Stomach (tissue), 4 donors: ENCODE results near the gene MATCAP1.

Experiments used
- POLR2A ChIP-seq, 4 donors: fragments of 450-650 bp; IDR thresholded peaks; one replicate each; pipeline ENCODE4 v1.6.1; 2016; ENCODE audit warnings: antibody characterized with exemption in 4 of 4, control low read depth in 2 of 4, mild to moderate bottlenecking in 1 of 4, moderate library complexity in 1 of 4
- TF ChIP-seq, protein P1 (sequence below), 7 experiments: fragments of 450-650 bp in 4 of 7; fragments of 200-600 bp in 3 of 7; sonication (generic) in 3 of 7; IDR thresholded peaks; one replicate each; pipeline ENCODE4 v1.5.1; 2016 to 2019; ENCODE audit warnings: antibody characterized with exemption in 7 of 7, control low read depth in 2 of 7, mild to moderate bottlenecking in 1 of 7

DNA sequence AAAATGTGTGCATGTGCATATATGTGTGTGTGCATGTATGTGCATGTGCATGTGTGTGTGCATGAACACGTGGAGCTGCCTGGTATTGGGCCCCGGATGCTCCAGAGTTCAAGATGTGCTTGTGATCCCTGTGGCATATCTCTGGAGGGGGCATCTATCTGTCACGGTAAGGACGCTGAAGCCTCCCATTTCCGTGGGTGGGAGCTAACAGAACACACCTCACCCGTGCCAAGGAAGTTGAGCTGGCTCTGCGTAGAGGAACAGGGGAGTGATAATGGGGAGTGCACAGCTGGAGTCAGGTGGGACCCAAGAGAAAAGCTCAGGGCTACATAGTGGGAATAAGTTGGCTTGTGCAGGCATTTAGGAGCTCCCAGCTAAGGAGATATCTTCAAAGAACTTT, 27.9 kb upstream of the MATCAP1 start:
- TF ChIP-seq, protein P1, sequence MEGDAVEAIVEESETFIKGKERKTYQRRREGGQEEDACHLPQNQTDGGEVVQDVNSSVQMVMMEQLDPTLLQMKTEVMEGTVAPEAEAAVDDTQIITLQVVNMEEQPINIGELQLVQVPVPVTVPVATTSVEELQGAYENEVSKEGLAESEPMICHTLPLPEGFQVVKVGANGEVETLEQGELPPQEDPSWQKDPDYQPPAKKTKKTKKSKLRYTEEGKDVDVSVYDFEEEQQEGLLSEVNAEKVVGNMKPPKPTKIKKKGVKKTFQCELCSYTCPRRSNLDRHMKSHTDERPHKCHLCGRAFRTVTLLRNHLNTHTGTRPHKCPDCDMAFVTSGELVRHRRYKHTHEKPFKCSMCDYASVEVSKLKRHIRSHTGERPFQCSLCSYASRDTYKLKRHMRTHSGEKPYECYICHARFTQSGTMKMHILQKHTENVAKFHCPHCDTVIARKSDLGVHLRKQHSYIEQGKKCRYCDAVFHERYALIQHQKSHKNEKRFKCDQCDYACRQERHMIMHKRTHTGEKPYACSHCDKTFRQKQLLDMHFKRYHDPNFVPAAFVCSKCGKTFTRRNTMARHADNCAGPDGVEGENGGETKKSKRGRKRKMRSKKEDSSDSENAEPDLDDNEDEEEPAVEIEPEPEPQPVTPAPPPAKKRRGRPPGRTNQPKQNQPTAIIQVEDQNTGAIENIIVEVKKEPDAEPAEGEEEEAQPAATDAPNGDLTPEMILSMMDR (IDR thresholded peaks at IDR 0.05) = no peak
- TF ChIP-seq POLR2A (IDR thresholded peaks at IDR 0.05) = no peak
